ENCODE data around the gene PDGFA. TPM values are rescaled to one million over a fixed set of nuclear protein-coding genes. Genes with fewer than 3 reads are reported as not detected.
"Not testable (repeated sequence)": the region's sequence is repeated elsewhere in the genome, so short reads cannot be mapped to it uniquely, and the experiment has no call there.

The PDGFA gene
- total RNA-seq, 2 experiments from 2014 or later, result 0.23 to 0.53 TPM

GRCh38 chr7:557558-557881 lies 37.9 kb upstream of the PDGFA start:
- H3K4me1 Mint-ChIP-seq, result no peaks in the 10 kb centered on the region
- H3K27me3 Mint-ChIP-seq, result no peaks in the 10 kb centered on the region
- no peak overlapping the region for H3K27ac Mint-ChIP-seq
- POLR2A ChIA-PET, result no interaction called here
- no peak for DNase-seq
- H3K9me3 Mint-ChIP-seq, result no peaks in the 10 kb centered on the region
- peaks cover 4% of the 10 kb centered on the region for H3K36me3 Mint-ChIP-seq
- no peak for ATAC-seq (ENCODE audit: low read depth)
- no peak overlapping the region for H3K4me3 Mint-ChIP-seq

- Mint-ChIP-seq H3K4me3 (no peak overlapping the region), H3K9me3 (no peaks in the 10 kb centered on the region), H3K4me1 (no peaks in the 10 kb centered on the region), H3K27ac (no peak overlapping the region), H3K27me3 (no peaks in the 10 kb centered on the region), H3K36me3 (peaks cover 4% of the 10 kb centered on the region)
- DNase-seq, result no peak
- POLR2A ChIA-PET, result no interaction called here
- no peak for ATAC-seq (ENCODE audit: low read depth)
These were observed 37.4 kb upstream of the PDGFA start for GRCh38 chr7:556837-557557.

- H3K27ac Mint-ChIP-seq, result no peak overlapping the region
- H3K36me3 Mint-ChIP-seq, result peaks cover 4% of the 10 kb centered on the region
- no peaks in the 10 kb centered on the region for H3K4me1 Mint-ChIP-seq
- no peaks in the 10 kb centered on the region for H3K9me3 Mint-ChIP-seq
- no peak overlapping the region for H3K4me3 Mint-ChIP-seq
- POLR2A ChIA-PET, result no interaction called here
- DNase-seq, result no peak
- ATAC-seq (ENCODE audit: low read depth), result no peak
- H3K27me3 Mint-ChIP-seq, result no peaks in the 10 kb centered on the region
These were observed 36.7 kb upstream of the PDGFA start for GRCh38 chr7:556291-556826.

- Mint-ChIP-seq H3K27me3 (no peaks in the 10 kb centered on the region), H3K9me3 (no peaks in the 10 kb centered on the region), H3K27ac (no peak overlapping the region), H3K4me3 (no peak overlapping the region), H3K4me1 (no peaks in the 10 kb centered on the region), H3K36me3 (peaks cover 4% of the 10 kb centered on the region)
- POLR2A ChIA-PET, result no interaction called here
- ATAC-seq (ENCODE audit: low read depth), result no peak
- no peak for DNase-seq
These were observed 36.0 kb upstream of the PDGFA start for GRCh38 chr7:555551-556160.

- H3K4me3 Mint-ChIP-seq, result no peak overlapping the region
- H3K27me3 Mint-ChIP-seq, result no peaks in the 10 kb centered on the region
- H3K27ac Mint-ChIP-seq, result no peak overlapping the region
- peaks cover 6% of the 10 kb centered on the region for H3K36me3 Mint-ChIP-seq
- no peak for ATAC-seq (ENCODE audit: low read depth)
- no peaks in the 10 kb centered on the region for H3K4me1 Mint-ChIP-seq
- POLR2A ChIA-PET, result no interaction called here
- H3K9me3 Mint-ChIP-seq, result no peaks in the 10 kb centered on the region
- DNase-seq, result no peak
These were observed 34.0 kb upstream of the PDGFA start for GRCh38 chr7:553636-554111.

GRCh38 chr7:552868-553635 lies 33.4 kb upstream of the PDGFA start:
- DNase-seq, result no peak
- Mint-ChIP-seq H3K27me3 (no peaks in the 10 kb centered on the region), H3K27ac (no peak overlapping the region), H3K4me3 (no peak overlapping the region), H3K36me3 (peaks cover 5% of the 10 kb centered on the region), H3K4me1 (no peaks in the 10 kb centered on the region), H3K9me3 (no peaks in the 10 kb centered on the region)
- POLR2A ChIA-PET, result no interaction called here
- ATAC-seq (ENCODE audit: low read depth), result no peak

- H3K36me3 Mint-ChIP-seq; ATAC-seq (ENCODE audit: low read depth); H3K4me1 Mint-ChIP-seq; H3K27ac Mint-ChIP-seq; H3K27me3 Mint-ChIP-seq; DNase-seq; H3K9me3 Mint-ChIP-seq; POLR2A ChIA-PET; H3K4me3 Mint-ChIP-seq: not testable (repeated sequence)
These were observed 32.7 kb upstream of the PDGFA start for GRCh38 chr7:552151-552867.

- H3K4me3 Mint-ChIP-seq; POLR2A ChIA-PET; ATAC-seq (ENCODE audit: low read depth); H3K27me3 Mint-ChIP-seq; H3K9me3 Mint-ChIP-seq; H3K4me1 Mint-ChIP-seq; H3K27ac Mint-ChIP-seq; DNase-seq; H3K36me3 Mint-ChIP-seq: not testable (repeated sequence)
These were observed 31.9 kb upstream of the PDGFA start for GRCh38 chr7:551615-551970.

- no peak for ATAC-seq (ENCODE audit: low read depth)
- no peak overlapping the region for H3K27ac Mint-ChIP-seq
These were observed 31.4 kb upstream of the PDGFA start for GRCh38 chr7:550881-551614.

GRCh38 chr7:549891-550625 lies 30.4 kb upstream of the PDGFA start:
- H3K36me3 Mint-ChIP-seq, result peaks cover 5% of the 10 kb centered on the region
- no peaks in the 10 kb centered on the region for H3K4me1 Mint-ChIP-seq
- H3K27ac Mint-ChIP-seq, result no peak overlapping the region
- H3K4me3 Mint-ChIP-seq, result no peak overlapping the region
- no peaks in the 10 kb centered on the region for H3K27me3 Mint-ChIP-seq
- peaks cover 3% of the 10 kb centered on the region for H3K9me3 Mint-ChIP-seq
- POLR2A ChIA-PET, result no interaction called here
- DNase-seq (no peak), ATAC-seq (ENCODE audit: low read depth) (no peak)

More at GRCh38 chr7:550881-551614, 31.4 kb upstream of the PDGFA start:
- Mint-ChIP-seq H3K36me3 (peaks cover 5% of the 10 kb centered on the region), H3K27me3 (no peaks in the 10 kb centered on the region), H3K9me3 (no peaks in the 10 kb centered on the region), H3K4me1 (no peaks in the 10 kb centered on the region), H3K4me3 (no peak overlapping the region)
- POLR2A ChIA-PET, result no interaction called here
- DNase-seq, result no peak

- H3K9me3 Mint-ChIP-seq, result peaks cover 3% of the 10 kb centered on the region
- H3K36me3 Mint-ChIP-seq, result peaks cover 5% of the 10 kb centered on the region
- no peak overlapping the region for H3K4me3 Mint-ChIP-seq
- POLR2A ChIA-PET, result no interaction called here
- no peaks in the 10 kb centered on the region for H3K4me1 Mint-ChIP-seq
- DNase-seq (no peak), ATAC-seq (ENCODE audit: low read depth) (no peak)
- H3K27me3 Mint-ChIP-seq, result no peaks in the 10 kb centered on the region
- no peak overlapping the region for H3K27ac Mint-ChIP-seq
These were observed 29.6 kb upstream of the PDGFA start for GRCh38 chr7:549066-549890.

- POLR2A ChIA-PET, result no interaction called here
- Mint-ChIP-seq H3K9me3 (peaks cover 3% of the 10 kb centered on the region), H3K36me3 (peaks cover 5% of the 10 kb centered on the region), H3K4me1 (no peaks in the 10 kb centered on the region), H3K27ac (no peak overlapping the region), H3K27me3 (no peaks in the 10 kb centered on the region), H3K4me3 (no peak overlapping the region)
- no peak for ATAC-seq (ENCODE audit: low read depth)
- no peak for DNase-seq
These were observed 28.8 kb upstream of the PDGFA start for GRCh38 chr7:548401-548800.
